RWPE1 (cell line): ENCODE results near the gene EML4.

Experiments used
- CTCF ChIA-PET: fragments of 350-600 bp; sonication (Branson Sonifier 250); formaldehyde crosslinking; extraction: SDS; loops from one replicate; lab custom pipeline; 2021; lab: Yijun Ruan, JAX
- POLR2A ChIA-PET: fragments of 400-600 bp; formaldehyde crosslinking; extraction: SDS; loops from one replicate; lab custom pipeline; 2020; ENCODE audit warnings: antibody characterized with exemption; ENCODE audit not compliant: low non-redundant PET; lab: Yijun Ruan, JAX
- DNase-seq: peaks from one replicate; pipeline ENCODE4 v3.0.0; 2012; ENCODE audit warnings: low spot score
- H3K27ac ChIP-seq: fragments of 450-650 bp; 2 replicates; pipeline ENCODE4 v1.5.1; 2017
- TF ChIP-seq, protein P1 (sequence below): fragments of 450-650 bp; conservative IDR thresholded peaks from 2 replicates; pipeline ENCODE4 v1.5.1; 2017; ENCODE audit warnings: low read depth, mild to moderate bottlenecking

Gene EML4

DNA sequence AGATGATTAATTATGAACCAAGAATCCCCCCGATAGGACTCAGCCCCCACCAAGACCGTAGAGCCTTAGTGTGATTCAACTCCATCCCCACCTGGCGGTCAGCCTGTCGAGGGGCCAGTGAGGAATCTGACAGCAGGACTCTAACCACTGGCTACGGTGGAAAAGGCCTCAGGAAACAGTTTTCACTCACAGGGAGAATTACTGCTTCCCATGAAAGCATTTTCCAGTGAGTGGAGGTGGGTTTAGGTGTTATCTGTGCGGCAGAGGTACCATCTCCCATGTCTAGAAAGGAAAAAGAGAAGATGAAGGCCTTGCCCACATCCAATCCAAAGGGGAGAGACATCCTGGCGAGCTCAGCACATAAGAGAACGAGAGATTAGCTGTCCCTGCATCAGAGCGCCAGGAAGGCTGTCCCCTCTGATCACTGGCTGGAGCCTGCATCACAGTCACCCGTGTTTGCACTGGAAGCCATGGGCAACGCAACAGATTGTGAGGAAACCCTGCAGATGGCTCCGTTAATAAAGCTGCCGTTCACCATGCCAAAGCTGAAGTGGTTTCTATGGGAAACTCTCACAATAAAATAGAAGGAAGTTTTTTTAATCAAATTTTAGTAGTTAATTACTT, 169.5 kb downstream of the EML4 start:
- POLR2A ChIA-PET = no interaction called here

DNA sequence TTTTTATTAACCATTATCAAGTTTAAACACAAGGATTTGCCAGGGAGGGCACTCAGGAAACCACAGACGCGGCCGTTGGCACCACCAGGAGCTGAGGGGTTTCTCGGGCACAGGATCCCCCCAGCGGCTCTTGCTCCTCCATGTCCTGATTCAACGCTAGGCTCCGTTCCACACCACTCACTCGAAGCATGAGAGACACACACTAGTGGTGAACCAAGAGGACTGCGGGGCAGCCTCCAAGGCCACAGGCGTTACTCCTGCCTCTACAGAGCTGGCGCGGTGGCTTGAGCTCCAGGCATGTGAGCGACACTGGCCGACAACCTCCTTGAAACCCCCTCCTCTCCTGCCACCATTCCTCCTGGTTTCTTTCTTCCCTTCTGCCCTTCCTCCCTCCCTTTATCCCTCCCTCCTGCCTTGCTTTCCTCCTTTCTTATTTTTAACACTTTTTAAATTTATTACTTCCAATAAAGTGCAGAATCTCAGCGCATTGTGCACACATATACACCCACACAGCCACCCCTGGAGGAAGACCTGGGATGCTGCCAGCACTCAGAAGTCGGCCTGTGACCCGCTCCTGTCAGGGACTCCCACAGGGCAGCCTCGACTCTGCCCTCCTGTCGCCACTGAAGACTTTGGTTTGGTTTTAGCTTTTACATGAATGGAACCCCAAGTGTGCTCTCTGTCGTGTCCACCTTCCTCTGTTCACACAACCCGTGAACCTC, 170.2 kb downstream of the EML4 start:
- no peak for DNase-seq

More for the DNA sequence above, 169.5 kb downstream of the EML4 start:
- TF ChIP-seq, protein P1, sequence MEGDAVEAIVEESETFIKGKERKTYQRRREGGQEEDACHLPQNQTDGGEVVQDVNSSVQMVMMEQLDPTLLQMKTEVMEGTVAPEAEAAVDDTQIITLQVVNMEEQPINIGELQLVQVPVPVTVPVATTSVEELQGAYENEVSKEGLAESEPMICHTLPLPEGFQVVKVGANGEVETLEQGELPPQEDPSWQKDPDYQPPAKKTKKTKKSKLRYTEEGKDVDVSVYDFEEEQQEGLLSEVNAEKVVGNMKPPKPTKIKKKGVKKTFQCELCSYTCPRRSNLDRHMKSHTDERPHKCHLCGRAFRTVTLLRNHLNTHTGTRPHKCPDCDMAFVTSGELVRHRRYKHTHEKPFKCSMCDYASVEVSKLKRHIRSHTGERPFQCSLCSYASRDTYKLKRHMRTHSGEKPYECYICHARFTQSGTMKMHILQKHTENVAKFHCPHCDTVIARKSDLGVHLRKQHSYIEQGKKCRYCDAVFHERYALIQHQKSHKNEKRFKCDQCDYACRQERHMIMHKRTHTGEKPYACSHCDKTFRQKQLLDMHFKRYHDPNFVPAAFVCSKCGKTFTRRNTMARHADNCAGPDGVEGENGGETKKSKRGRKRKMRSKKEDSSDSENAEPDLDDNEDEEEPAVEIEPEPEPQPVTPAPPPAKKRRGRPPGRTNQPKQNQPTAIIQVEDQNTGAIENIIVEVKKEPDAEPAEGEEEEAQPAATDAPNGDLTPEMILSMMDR = no peak
- CTCF ChIA-PET = interaction anchor here (1.0 kb wide), 1 partner anchor 10 kb away, joined by 3 read pairs; no protein-coding TSS in a partner anchor
- DNase-seq = no peak
- H3K27ac ChIP-seq = no peak overlapping the region

DNA sequence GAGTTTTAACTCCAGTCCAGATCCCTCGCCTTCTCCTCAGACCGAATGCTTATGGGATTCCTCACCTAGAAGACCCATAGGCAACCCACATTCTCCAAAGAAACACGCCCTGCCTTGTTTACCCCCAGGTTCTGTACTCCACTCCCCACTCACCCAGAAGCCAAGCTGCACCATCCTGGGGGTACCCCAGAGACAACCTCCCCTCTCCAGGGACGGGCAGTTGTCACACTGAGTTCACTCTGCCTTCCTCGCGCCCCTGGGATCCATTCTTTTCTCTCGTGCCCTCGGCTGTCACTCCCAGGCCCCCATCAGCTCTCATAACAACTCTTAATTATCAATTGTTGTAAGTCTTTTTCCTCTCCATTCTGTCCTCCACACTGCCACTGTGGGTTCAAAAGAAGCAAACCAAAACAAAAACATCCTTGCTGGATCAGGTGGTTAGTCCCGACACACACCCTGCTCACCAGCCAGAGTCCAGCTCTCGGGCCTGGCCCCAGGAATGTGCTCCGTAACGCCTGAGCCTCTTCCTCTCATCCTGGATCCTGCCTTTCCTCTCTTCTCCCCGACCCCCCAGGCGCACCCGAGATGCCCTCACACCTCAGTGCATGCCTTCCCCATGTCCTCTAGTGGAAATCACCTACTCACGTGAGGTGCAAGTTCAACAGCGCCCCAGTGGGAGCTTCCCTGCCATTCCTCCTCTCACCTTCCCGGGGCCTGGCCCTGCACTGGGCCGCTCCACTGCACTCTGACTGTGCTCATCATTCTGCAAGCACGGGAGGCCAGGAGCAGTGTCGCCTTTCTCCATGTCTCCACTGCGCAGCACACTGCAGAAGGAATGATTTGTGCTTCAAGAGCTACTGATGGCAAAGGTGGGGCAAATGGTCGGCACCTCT, 171.1 kb downstream of the EML4 start:
- POLR2A ChIA-PET = no interaction called here
- CTCF ChIA-PET = no interaction called here
- TF ChIP-seq, protein P1 = no peak
- DNase-seq = no peak
- peak overlapping the region; percentile 16; the same call in 1 of the 2 replicates for H3K27ac ChIP-seq

More for the DNA sequence above, 170.2 kb downstream of the EML4 start:
- POLR2A ChIA-PET = no interaction called here
- CTCF ChIA-PET = interaction anchor here (0.6 kb wide), 1 partner anchor 374 kb away, joined by 3 read pairs; no protein-coding TSS in a partner anchor
- H3K27ac ChIP-seq = 0 out of 2 replicates have a peak overlapping the region, but pooled peaks have one; percentile 16
- TF ChIP-seq, protein P1 = no peak

DNA sequence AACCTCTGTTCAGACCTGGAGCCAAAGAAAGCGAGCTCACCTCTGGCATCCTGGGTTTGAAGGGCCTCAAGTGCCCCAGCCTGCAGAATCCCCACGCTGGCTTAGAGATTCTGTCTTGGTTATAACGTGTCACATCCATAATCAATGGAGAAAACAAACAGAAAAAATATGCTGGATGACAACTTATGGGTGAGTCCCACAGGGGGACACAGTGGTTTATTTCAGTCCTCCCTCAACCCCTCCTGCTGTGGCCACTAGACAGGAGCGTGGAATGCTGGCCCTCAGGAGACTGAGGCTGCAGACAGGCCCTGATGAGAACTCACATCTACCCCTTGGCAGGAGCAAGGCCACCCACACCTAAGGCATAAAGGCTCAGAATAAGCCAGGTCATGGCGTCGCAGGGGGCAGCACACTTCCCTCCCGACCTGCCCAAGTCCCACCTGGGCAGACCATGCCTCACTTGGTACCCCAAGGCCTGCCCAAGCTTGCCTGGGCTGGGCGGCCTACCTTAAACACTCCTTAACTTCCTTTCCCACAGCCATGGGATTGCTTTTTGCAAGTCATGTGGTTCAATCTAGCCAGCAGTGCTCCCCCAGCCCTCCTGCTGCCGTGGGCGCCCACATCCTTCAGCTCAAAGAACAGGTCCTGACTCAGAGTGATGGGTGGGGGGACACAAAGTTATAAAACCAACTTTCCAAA, 171.9 kb downstream of the EML4 start:
- TF ChIP-seq, protein P1 = no peak
- ChIA-PET POLR2A (no interaction called here), CTCF (no interaction called here)
- H3K27ac ChIP-seq = peak overlapping the region; percentile 16; the same call in 1 of the 2 replicates
- DNase-seq = no peak

DNA sequence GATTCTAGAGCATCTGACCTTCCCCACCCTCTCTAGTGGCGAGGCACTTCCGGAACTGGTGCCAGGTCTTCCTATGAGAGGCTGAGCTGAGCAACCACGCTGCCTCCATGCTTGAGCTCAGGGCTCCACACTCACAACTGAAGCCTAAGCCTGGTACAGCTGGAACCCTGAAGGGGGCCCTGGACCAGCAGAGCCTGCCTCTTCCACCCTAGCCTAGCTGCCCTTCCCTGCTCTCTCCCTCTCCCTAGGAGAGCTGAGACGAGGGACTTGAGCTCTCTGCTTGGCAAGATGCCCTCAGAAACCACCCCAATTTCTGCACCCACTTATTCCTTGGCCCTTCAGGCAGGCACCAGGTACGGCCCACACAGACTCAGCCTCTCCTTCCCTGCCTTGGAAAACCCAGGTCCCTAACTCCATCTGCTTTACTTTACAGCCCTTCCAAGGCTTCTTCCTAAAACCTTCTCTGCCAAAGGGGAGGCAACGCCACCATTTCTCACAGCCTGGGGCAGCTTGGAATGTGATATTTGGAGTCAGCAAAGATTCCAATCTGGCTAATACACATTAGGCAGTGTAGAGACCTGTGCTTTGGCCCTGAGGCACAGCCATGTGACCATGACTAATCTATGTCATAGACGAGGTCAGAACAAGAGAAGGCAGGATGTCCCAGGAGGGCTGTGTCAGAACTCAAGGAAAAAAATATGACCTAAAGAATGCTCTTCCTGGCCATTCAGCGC, 173.1 kb downstream of the EML4 start:
- POLR2A ChIA-PET = no interaction called here
- TF ChIP-seq, protein P1 = no peak
- peak; percentile 67 for DNase-seq
- CTCF ChIA-PET = no interaction called here
- peak overlapping the region; percentile 66 for H3K27ac ChIP-seq
